CD4-positive, alpha-beta memory T cell (primary cell): ENCODE data around the gene ADGRL2. TPM values are rescaled to one million over a fixed set of nuclear protein-coding genes. Genes with fewer than 3 reads are reported as not detected.

Source experiments
- CTCF ChIA-PET: fragments of 350-600 bp; sonication (Branson Sonifier 250); formaldehyde crosslinking; loops from one replicate; lab custom pipeline; 2021; ENCODE audit warnings: inconsistent platforms; ENCODE audit not compliant: partially characterized antibody; lab: Charles Lee
- POLR2A ChIA-PET: fragments of 350-600 bp; sonication (Branson Sonifier 250); formaldehyde crosslinking; loops from one replicate; lab custom pipeline; 2021; ENCODE audit not compliant: partially characterized antibody; lab: Charles Lee
- DNase-seq, 5 donors: peaks; one replicate each; pipeline versions ENCODE4 v3.0.0 to v3.0.0-alpha.2; 2020 to 2022; ENCODE audit warnings: mixed read lengths in 1 of 5
- H3K27ac ChIP-seq: one replicate; pipeline ENCODE4 v1.7.0; 2013; ENCODE audit warnings: low read depth, low read length
- H3K27me3 ChIP-seq: 2 replicates; pipeline ENCODE4 v1.7.0; 2013; ENCODE audit warnings: mild to moderate bottlenecking, low read length, moderate library complexity; ENCODE audit not compliant: insufficient read depth
- H3K36me3 ChIP-seq: 2 replicates; pipeline ENCODE4 v1.7.0; 2013; ENCODE audit warnings: mild to moderate bottlenecking, low read length, moderate library complexity; ENCODE audit not compliant: insufficient read depth
- H3K4me1 ChIP-seq: 2 replicates; pipeline ENCODE4 v1.7.0; 2013; ENCODE audit warnings: mild to moderate bottlenecking, low read length, moderate library complexity; ENCODE audit not compliant: insufficient read depth
- H3K4me3 ChIP-seq, 2 donors: one replicate each; pipeline ENCODE4 v1.7.0; 2013; ENCODE audit warnings: low read length in 2 of 2, mild to moderate bottlenecking in 1 of 2
- H3K9me3 ChIP-seq, 2 donors: one replicate each; pipeline ENCODE4 v1.7.0; 2013; ENCODE audit warnings: low read length in 2 of 2, control low read depth in 1 of 2; ENCODE audit not compliant: control insufficient read depth in 1 of 2
- H3K27ac Mint-ChIP-seq, 7 donors: one replicate each; pipeline ENCODE4 v1.8.0; 2020 to 2021; ENCODE audit warnings: mixed read lengths in 7 of 7, mild to moderate bottlenecking in 6 of 7, inconsistent platforms in 3 of 7, moderate library complexity in 3 of 7
- H3K27me3 Mint-ChIP-seq, 2 donors: one replicate each; pipeline ENCODE4 v1.8.0; 2020 to 2021; ENCODE audit warnings: mixed read lengths in 2 of 2
- H3K36me3 Mint-ChIP-seq, 2 donors: one replicate each; pipeline ENCODE4 v1.8.0; 2020 to 2021; ENCODE audit warnings: mixed read lengths in 2 of 2, inconsistent platforms in 1 of 2, mild to moderate bottlenecking in 1 of 2
- H3K4me1 Mint-ChIP-seq, 4 donors: one replicate each; pipeline ENCODE4 v1.8.0; 2020 to 2021; ENCODE audit warnings: mixed read lengths in 4 of 4, mild to moderate bottlenecking in 1 of 4
- H3K4me3 Mint-ChIP-seq, 8 donors: one replicate each; pipeline ENCODE4 v1.8.0; 2020 to 2021; ENCODE audit warnings: mixed read lengths in 8 of 8, mild to moderate bottlenecking in 7 of 8, moderate library complexity in 6 of 8, inconsistent platforms in 3 of 8
- H3K9me3 Mint-ChIP-seq, 8 donors: one replicate each; pipeline ENCODE4 v1.8.0; 2020 to 2021; ENCODE audit warnings: mixed read lengths in 8 of 8, mild to moderate bottlenecking in 5 of 8, inconsistent platforms in 3 of 8, moderate library complexity in 1 of 8
- intact Hi-C: fragments of 100-400 bp; cut with micrococcal nuclease; formaldehyde crosslinking; loops from one replicate; pipeline ENCODE4 v1.15.1; 2023
- polyA plus RNA-seq, 2 donors: library from polyadenylated mRNA; unstranded; fragments of 300-500 nt; fragmentation: Illumina TruSeq; gene quantifications; one replicate each; pipeline ENCODE4 v1.2.3, GENCODE V29; 2021
- total RNA-seq, 2 experiments: library from RNA; stranded (reverse); gene quantifications; one replicate each; pipeline ENCODE4 v1.2.3, GENCODE V29; 2021

The ADGRL2 gene
- total and polyA plus RNA-seq, 4 experiments from 2014 or later, result not detected

GRCh38 chr1:81915937-81916336 lies 115.2 kb downstream of the ADGRL2 start:
- Mint-ChIP-seq H3K9me3 (peaks cover 0 to 2% (median 0%) of the 10 kb centered on the region in 8 donors), H3K4me1 (no peaks in the 10 kb centered on the region), H3K27ac (no peak overlapping the region), H3K4me3 (no peak overlapping the region), H3K27me3 (no peaks in the 10 kb centered on the region), H3K36me3 (no peaks in the 10 kb centered on the region)
- no peaks in the 10 kb centered on the region for H3K36me3 ChIP-seq
- ChIA-PET CTCF (no interaction called here), POLR2A (no interaction called here)
- H3K9me3 ChIP-seq, result no peaks in the 10 kb centered on the region
- H3K27me3 ChIP-seq, result no peaks in the 10 kb centered on the region
- no peak for DNase-seq
- H3K27ac ChIP-seq, result no peak overlapping the region
- H3K4me3 ChIP-seq, result no peak overlapping the region
- intact Hi-C loops, result no loop called here
- no peaks in the 10 kb centered on the region for H3K4me1 ChIP-seq

GRCh38 chr1:81920245-81920740 lies 119.6 kb downstream of the ADGRL2 start:
- no peak for DNase-seq
- intact Hi-C loops, result no loop called here
- no peak overlapping the region for H3K4me3 ChIP-seq
- no peaks in the 10 kb centered on the region for H3K36me3 ChIP-seq
- ChIA-PET POLR2A (no interaction called here), CTCF (no interaction called here)
- H3K27ac ChIP-seq, result no peak overlapping the region
- Mint-ChIP-seq H3K4me3 (no peak overlapping the region), H3K9me3 (peaks cover 0 to 2% (median 0%) of the 10 kb centered on the region in 8 donors), H3K4me1 (no peaks in the 10 kb centered on the region), H3K27ac (no peak overlapping the region), H3K36me3 (no peaks in the 10 kb centered on the region), H3K27me3 (no peaks in the 10 kb centered on the region)
- H3K27me3 ChIP-seq, result no peaks in the 10 kb centered on the region
- no peaks in the 10 kb centered on the region for H3K9me3 ChIP-seq
- no peaks in the 10 kb centered on the region for H3K4me1 ChIP-seq

- DNase-seq, result no peak
- no peak overlapping the region for H3K4me3 ChIP-seq
- H3K27me3 ChIP-seq, result no peaks in the 10 kb centered on the region
- Mint-ChIP-seq H3K36me3 (no peaks in the 10 kb centered on the region), H3K27me3 (no peaks in the 10 kb centered on the region), H3K4me3 (no peak overlapping the region), H3K4me1 (no peaks in the 10 kb centered on the region), H3K9me3 (peaks cover 0 to 2% (median 0%) of the 10 kb centered on the region in 8 donors), H3K27ac (no peak overlapping the region)
- H3K4me1 ChIP-seq, result no peaks in the 10 kb centered on the region
- ChIA-PET CTCF (no interaction called here), POLR2A (no interaction called here)
- H3K27ac ChIP-seq, result no peak overlapping the region
- intact Hi-C loops, result no loop called here
- H3K9me3 ChIP-seq, result no peaks in the 10 kb centered on the region
- H3K36me3 ChIP-seq, result no peaks in the 10 kb centered on the region
Observed at GRCh38 chr1:81920886-81921285, 120.2 kb downstream of the ADGRL2 start.

- H3K27ac ChIP-seq, result no peak overlapping the region
- intact Hi-C loops, result no loop called here
- DNase-seq, result no peak
- H3K4me1 ChIP-seq, result no peaks in the 10 kb centered on the region
- CTCF ChIA-PET, result no interaction called here
- H3K27me3 Mint-ChIP-seq, result no peaks in the 10 kb centered on the region
- peaks cover 0 to 2% (median 0%) of the 10 kb centered on the region in 8 donors for H3K9me3 Mint-ChIP-seq
- H3K27ac Mint-ChIP-seq, result no peak overlapping the region
- no peak overlapping the region for H3K4me3 Mint-ChIP-seq
- POLR2A ChIA-PET, result no interaction called here
- no peaks in the 10 kb centered on the region for H3K4me1 Mint-ChIP-seq
- H3K4me3 ChIP-seq, result no peak overlapping the region
- H3K27me3 ChIP-seq, result no peaks in the 10 kb centered on the region
- H3K36me3 ChIP-seq, result no peaks in the 10 kb centered on the region
- no peaks in the 10 kb centered on the region for H3K36me3 Mint-ChIP-seq
- no peaks in the 10 kb centered on the region for H3K9me3 ChIP-seq
Observed at GRCh38 chr1:81921344-81921743, 120.6 kb downstream of the ADGRL2 start.

- DNase-seq, result no peak
- Mint-ChIP-seq H3K27me3 (no peaks in the 10 kb centered on the region), H3K4me3 (no peak overlapping the region), H3K4me1 (no peaks in the 10 kb centered on the region), H3K27ac (no peak overlapping the region), H3K36me3 (no peaks in the 10 kb centered on the region), H3K9me3 (peaks cover 0 to 2% (median 0%) of the 10 kb centered on the region in 8 donors)
- no peaks in the 10 kb centered on the region for H3K27me3 ChIP-seq
- H3K36me3 ChIP-seq, result no peaks in the 10 kb centered on the region
- no peak overlapping the region for H3K4me3 ChIP-seq
- no peaks in the 10 kb centered on the region for H3K9me3 ChIP-seq
- CTCF ChIA-PET, result no interaction called here
- POLR2A ChIA-PET, result no interaction called here
- intact Hi-C loops, result no loop called here
- H3K27ac ChIP-seq, result no peak overlapping the region
- H3K4me1 ChIP-seq, result no peaks in the 10 kb centered on the region
Observed at GRCh38 chr1:81921851-81922462, 121.2 kb downstream of the ADGRL2 start.

- Histone ChIP-seq H3K27me3 (no peaks in the 10 kb centered on the region), H3K4me1 (no peaks in the 10 kb centered on the region), H3K36me3 (no peaks in the 10 kb centered on the region), H3K4me3 (no peak overlapping the region), H3K9me3 (no peaks in the 10 kb centered on the region), H3K27ac (no peak overlapping the region)
- no peaks in the 10 kb centered on the region for H3K27me3 Mint-ChIP-seq
- no peak overlapping the region for H3K4me3 Mint-ChIP-seq
- DNase-seq, result no peak
- no peaks in the 10 kb centered on the region for H3K36me3 Mint-ChIP-seq
- H3K9me3 Mint-ChIP-seq, result peaks cover 0 to 2% (median 0%) of the 10 kb centered on the region in 8 donors
- H3K27ac Mint-ChIP-seq, result no peak overlapping the region
- ChIA-PET POLR2A (no interaction called here), CTCF (no interaction called here)
- H3K4me1 Mint-ChIP-seq, result no peaks in the 10 kb centered on the region
- intact Hi-C loops, result no loop called here
Observed at GRCh38 chr1:81922955-81923354, 122.2 kb downstream of the ADGRL2 start.

GRCh38 chr1:81929106-81929505 lies 128.4 kb downstream of the ADGRL2 start:
- no peaks in the 10 kb centered on the region for H3K4me1 Mint-ChIP-seq
- no peak overlapping the region for H3K27ac Mint-ChIP-seq
- H3K4me3 Mint-ChIP-seq, result no peak overlapping the region
- ChIA-PET CTCF (no interaction called here), POLR2A (no interaction called here)
- Histone ChIP-seq H3K27ac (no peak overlapping the region), H3K4me3 (no peak overlapping the region), H3K4me1 (no peaks in the 10 kb centered on the region), H3K9me3 (no peaks in the 10 kb centered on the region), H3K27me3 (no peaks in the 10 kb centered on the region), H3K36me3 (no peaks in the 10 kb centered on the region)
- no peaks in the 10 kb centered on the region for H3K27me3 Mint-ChIP-seq
- peaks cover 0 to 3% (median 0%) of the 10 kb centered on the region in 8 donors for H3K9me3 Mint-ChIP-seq
- intact Hi-C loops, result no loop called here
- H3K36me3 Mint-ChIP-seq, result no peaks in the 10 kb centered on the region
- no peak for DNase-seq
